ENCODE measurements around the gene ARL14EP.

DNA sequence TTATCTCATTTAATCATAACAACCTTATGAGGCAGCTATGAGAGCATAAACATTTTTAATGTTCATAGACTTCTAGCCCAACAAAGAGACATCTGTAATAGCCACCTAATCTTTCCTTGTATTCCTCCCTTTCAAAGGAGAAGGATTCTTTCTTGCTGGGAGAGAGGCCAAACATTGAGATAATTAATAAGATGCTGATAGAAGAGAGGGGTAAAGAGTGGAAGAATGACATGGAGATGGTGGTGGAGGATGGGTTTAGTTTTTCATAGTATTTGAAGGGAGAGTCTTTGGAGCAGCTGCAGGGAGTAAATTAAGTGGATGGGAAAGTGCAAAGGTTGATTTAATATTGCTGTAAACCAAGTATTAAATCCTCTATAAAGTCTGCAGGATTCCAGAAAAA is 57.9 kb downstream of the ARL14EP start:
- TF ChIP-seq CTCF (conservative IDR thresholded peaks at IDR 0.05) = no peak
- no peak for TF ChIP-seq ZFX (IDR thresholded peaks at IDR 0.05)

Data from C4-2B (cell line).